Neutrophil (primary cell): Measurements from ENCODE around the gene HYAL3.

ENCODE experiments used
- H3K27ac ChIP-seq: fragments of 200-600 bp; sonication (generic); 2 replicates; pipeline ENCODE4 v1.5.1; 2016; ENCODE audit warnings: mild to moderate bottlenecking, moderate library complexity
- H3K27me3 ChIP-seq: fragments of 200-600 bp; sonication (generic); 2 replicates; pipeline ENCODE4 v1.6.0; 2016; ENCODE audit warnings: mild to moderate bottlenecking
- H3K36me3 ChIP-seq: fragments of 200-600 bp; sonication (generic); 2 replicates; pipeline ENCODE4 v1.5.1; 2017
- H3K4me1 ChIP-seq, 2 experiments: fragments of 200-600 bp in 1 of 2; sonication (generic) in 1 of 2; 1 replicate in 1 of 2; 2 replicates in 1 of 2; pipeline versions ENCODE4 v1.5.1 to v1.6.1; 2013 to 2016; ENCODE audit warnings: low read depth in 1 of 2, low read length in 1 of 2, mild to moderate bottlenecking in 1 of 2, moderate library complexity in 1 of 2; ENCODE audit not compliant: control insufficient read depth in 1 of 2, insufficient read depth in 1 of 2
- H3K4me3 ChIP-seq, 2 experiments: fragments of 200-600 bp in 1 of 2; sonication (generic) in 1 of 2; 1 replicate in 1 of 2; 2 replicates in 1 of 2; pipeline ENCODE4 v1.5.1; 2013 to 2016; ENCODE audit warnings: low read depth in 1 of 2, low read length in 1 of 2, mild to moderate bottlenecking in 1 of 2, moderate library complexity in 1 of 2
- H3K9me3 ChIP-seq: fragments of 200-600 bp; sonication (generic); 2 replicates; pipeline ENCODE4 v1.5.1; 2016
- TF ChIP-seq, protein P1 (sequence below): fragments of 200-600 bp; sonication (generic); IDR thresholded peaks from 2 replicates; pipeline ENCODE4 v1.5.1; 2016; ENCODE audit warnings: antibody characterized with exemption

HYAL3 gene

DNA sequence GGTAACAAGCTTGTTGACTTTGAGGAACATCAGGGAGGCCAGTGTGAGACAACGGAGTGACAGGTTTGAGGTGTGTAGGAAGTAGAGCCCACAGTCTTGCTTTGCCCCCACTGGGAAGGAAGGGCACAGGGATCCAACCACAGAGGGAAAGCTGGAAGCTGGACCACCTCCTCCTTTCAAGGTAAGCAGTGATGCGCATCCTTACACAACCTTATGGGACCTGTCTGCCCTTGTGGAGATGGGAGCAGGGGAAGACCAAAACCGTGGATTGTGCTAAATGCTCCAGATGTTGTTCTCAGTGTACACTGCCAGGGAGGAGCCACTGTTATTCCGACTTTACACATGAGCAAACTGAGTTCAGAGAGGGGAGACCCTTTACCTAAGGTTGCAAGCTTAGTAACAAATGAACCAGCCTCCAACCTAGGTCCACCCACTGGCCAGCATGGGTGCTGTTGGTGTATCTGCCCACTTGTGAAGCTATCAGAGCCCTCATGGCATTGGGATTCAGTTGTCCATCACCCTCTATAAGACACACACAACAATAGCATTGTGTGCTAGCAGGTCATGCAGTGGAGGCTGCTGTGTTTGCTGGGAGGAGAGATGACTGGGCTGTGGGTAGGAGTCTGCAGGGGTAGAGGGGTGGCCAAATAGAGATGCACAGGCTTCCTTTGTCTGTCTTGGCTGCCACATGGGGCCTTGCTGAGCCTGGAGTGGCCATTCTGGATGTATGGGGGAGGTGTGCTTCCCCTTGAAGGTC lies 20.9 kb downstream of the HYAL3 start:
- H3K9me3 ChIP-seq, result no peaks in the 10 kb centered on the region
- H3K27me3 ChIP-seq, result peaks cover 59% of the 10 kb centered on the region
- no peak overlapping the region for H3K27ac ChIP-seq
- no peak overlapping the region for H3K4me3 ChIP-seq
- H3K36me3 ChIP-seq, result no peaks in the 10 kb centered on the region
- TF ChIP-seq, protein P1, sequence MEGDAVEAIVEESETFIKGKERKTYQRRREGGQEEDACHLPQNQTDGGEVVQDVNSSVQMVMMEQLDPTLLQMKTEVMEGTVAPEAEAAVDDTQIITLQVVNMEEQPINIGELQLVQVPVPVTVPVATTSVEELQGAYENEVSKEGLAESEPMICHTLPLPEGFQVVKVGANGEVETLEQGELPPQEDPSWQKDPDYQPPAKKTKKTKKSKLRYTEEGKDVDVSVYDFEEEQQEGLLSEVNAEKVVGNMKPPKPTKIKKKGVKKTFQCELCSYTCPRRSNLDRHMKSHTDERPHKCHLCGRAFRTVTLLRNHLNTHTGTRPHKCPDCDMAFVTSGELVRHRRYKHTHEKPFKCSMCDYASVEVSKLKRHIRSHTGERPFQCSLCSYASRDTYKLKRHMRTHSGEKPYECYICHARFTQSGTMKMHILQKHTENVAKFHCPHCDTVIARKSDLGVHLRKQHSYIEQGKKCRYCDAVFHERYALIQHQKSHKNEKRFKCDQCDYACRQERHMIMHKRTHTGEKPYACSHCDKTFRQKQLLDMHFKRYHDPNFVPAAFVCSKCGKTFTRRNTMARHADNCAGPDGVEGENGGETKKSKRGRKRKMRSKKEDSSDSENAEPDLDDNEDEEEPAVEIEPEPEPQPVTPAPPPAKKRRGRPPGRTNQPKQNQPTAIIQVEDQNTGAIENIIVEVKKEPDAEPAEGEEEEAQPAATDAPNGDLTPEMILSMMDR, result no peak
- H3K4me1 ChIP-seq, result peaks cover 18 to 30% of the 10 kb centered on the region in 2 experiments

DNA sequence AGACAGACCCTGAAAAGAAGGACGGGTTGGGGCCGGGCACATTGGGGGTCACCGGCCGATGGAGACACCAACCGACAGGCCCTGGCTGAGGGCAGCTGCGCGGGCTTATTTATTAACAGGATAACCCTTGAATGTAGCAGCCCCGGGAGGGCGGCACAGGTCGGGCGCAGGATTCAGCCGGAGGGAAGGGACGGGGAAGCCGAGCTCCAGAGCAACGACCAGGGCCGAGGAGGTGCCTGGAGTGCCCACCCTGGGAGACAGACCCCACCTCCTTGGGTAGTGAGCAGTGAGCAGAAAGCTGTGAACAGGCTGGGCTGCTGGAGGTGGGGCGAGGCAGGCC lies 22.5 kb downstream of the HYAL3 start:
- Histone ChIP-seq H3K27me3 (peaks cover 61% of the 10 kb centered on the region), H3K4me3 (no peak overlapping the region), H3K4me1 (peaks cover 26 to 38% of the 10 kb centered on the region in 2 experiments), H3K9me3 (no peaks in the 10 kb centered on the region), H3K27ac (no peak overlapping the region), H3K36me3 (no peaks in the 10 kb centered on the region)
- TF ChIP-seq, protein P1, result no peak

DNA sequence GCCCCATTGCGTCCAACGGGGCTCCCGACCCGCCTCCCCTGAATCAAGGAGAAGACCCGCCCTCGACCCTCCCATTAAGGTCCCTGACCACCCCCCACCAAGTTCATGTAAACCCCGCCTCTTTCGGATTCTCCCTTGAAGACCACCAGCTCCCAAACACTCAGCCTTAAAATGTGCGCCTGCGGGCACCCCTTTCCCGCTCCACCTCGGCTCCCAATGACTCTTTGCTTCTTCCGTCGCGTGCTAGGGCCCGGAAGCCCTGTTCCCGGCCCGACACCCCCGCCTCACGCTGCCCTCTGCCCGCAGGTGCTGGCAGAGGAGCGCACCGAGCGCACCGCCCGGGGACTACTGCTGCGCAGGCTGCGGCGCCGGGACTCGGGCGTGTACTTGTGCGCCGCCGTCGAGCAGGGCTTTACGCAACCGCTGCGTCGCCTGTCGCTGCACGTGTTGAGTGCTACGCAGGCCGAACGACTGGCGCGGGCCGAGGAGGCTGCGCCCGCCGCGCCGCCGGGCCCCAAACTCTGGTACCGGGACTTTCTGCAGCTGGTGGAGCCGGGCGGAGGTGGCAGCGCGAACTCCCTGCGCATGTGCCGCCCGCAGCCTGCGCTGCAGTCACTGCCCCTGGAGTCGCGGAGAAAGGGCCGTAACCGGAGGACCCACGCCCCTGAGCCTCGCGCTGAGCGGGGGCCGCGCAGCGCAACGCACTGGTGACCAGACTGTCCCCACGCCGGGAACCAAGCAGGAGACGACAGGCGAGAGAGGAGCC lies 23.0 kb downstream of the HYAL3 start:
- Histone ChIP-seq H3K36me3 (no peaks in the 10 kb centered on the region), H3K27me3 (peaks cover 61% of the 10 kb centered on the region), H3K27ac (no peak overlapping the region), H3K4me1 (peaks cover 26 to 38% of the 10 kb centered on the region in 2 experiments), H3K4me3 (no peak overlapping the region), H3K9me3 (no peaks in the 10 kb centered on the region)
- TF ChIP-seq, protein P1, result no peak

DNA sequence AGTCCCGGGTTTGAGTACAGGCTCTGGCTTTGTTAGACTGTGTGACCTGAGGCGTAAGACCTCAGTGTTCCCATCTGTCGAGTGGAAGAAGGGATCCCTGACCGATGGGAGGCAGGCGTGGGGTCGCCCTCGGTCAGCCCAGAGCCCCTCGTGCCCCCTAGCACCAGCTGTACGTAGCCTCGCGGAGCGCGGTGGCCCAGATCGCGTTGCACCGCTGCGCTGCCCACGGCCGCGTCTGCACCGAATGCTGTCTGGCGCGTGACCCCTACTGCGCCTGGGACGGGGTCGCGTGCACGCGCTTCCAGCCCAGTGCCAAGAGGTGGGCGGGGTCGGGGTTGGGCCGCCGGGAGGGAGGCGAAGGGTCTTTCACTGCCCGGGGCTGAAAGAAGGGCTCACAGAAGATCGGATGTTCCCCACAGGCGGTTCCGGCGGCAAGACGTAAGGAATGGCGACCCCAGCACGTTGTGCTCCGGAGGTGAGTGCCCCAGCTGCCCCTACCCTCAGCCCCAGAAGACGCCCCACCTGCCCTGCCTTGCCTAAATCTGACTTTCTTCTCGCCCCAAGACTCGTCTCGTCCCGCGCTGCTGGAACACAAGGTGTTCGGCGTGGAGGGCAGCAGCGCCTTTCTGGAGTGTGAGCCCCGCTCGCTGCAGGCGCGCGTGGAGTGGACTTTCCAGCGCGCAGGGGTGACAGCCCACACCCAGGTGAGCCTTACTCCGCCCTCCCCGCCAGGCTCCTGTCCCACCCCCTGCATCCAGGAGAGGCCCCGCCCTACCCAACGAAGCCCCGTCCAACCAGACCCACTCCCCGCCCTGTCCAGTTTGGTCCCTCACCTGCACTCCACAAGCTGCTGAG lies 23.8 kb downstream of the HYAL3 start:
- Histone ChIP-seq H3K9me3 (no peaks in the 10 kb centered on the region), H3K27ac (no peak overlapping the region), H3K27me3 (peaks cover 61% of the 10 kb centered on the region), H3K4me1 (peaks cover 26 to 38% of the 10 kb centered on the region in 2 experiments), H3K36me3 (no peaks in the 10 kb centered on the region), H3K4me3 (peak overlapping the region in 1 of 2 experiments; percentile 2)
- TF ChIP-seq, protein P1, result no peak

DNA sequence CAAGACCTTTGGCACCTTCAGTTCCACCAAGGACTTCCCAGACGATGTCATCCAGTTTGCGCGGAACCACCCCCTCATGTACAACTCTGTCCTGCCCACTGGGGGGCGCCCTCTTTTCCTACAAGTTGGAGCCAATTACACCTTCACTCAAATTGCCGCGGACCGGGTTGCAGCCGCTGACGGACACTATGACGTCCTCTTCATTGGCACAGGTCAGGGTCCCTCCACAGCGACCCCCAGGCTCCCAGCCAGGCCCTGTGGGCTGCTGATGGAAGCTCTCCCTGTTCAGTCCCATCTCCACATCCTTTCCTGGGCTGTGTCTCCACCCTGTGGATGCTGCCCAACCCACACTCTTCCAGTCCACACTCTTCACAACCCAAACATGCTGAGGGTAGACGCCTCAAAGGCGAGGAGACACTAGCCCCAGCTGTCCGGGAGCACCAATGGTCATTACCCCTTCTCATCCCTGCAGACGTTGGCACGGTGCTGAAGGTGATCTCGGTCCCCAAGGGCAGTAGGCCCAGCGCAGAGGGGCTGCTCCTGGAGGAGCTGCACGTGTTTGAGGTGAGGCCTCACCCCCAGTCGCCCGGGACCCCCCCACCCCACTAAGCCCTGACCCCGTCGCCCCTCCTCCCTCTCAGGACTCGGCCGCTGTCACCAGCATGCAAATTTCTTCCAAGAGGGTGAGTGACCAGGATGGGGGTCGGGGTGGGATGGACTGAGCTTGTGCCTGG lies 24.7 kb downstream of the HYAL3 start:
- Histone ChIP-seq H3K9me3 (no peaks in the 10 kb centered on the region), H3K27ac (no peak overlapping the region), H3K36me3 (no peaks in the 10 kb centered on the region), H3K4me1 (peaks cover 26 to 38% of the 10 kb centered on the region in 2 experiments), H3K4me3 (peak overlapping the region in 1 of 2 experiments; percentile 2), H3K27me3 (peaks cover 61% of the 10 kb centered on the region)
- TF ChIP-seq, protein P1, result peak; percentile 85
